HEK293T (cell line): Measurements from ENCODE around the gene ANKRD36.

Source experiments
- ARNT ChIP-seq: fragments of 450-650 bp; IDR thresholded peaks from 2 replicates; pipeline ENCODE4 v1.6.1; 2017; ENCODE audit warnings: mild to moderate bottlenecking
- BHLHE40 ChIP-seq: fragments of 450-650 bp; IDR thresholded peaks from 2 replicates; pipeline ENCODE4 v1.6.1; 2016; ENCODE audit warnings: mild to moderate bottlenecking, moderate library complexity, borderline replicate concordance
- CTBP1 ChIP-seq: fragments of 450-650 bp; IDR thresholded peaks from 2 replicates; pipeline ENCODE4 v1.6.1; 2016; ENCODE audit warnings: borderline replicate concordance
- ELF4 ChIP-seq: fragments of 450-650 bp; IDR thresholded peaks from 2 replicates; pipeline ENCODE4 v1.6.1; 2017; ENCODE audit warnings: antibody characterized with exemption
- FOXA1 ChIP-seq: fragments of 450-650 bp; IDR thresholded peaks from 2 replicates; pipeline ENCODE4 v1.6.1; 2016; ENCODE audit warnings: mild to moderate bottlenecking
- FOXM1 ChIP-seq: fragments of 450-650 bp; IDR thresholded peaks from 2 replicates; pipeline ENCODE4 v1.6.1; 2017; ENCODE audit warnings: mild to moderate bottlenecking, borderline replicate concordance
- HDGF ChIP-seq: fragments of 450-650 bp; IDR thresholded peaks from 2 replicates; pipeline ENCODE4 v1.6.1; 2017; ENCODE audit warnings: antibody characterized with exemption, borderline replicate concordance
- LEF1 ChIP-seq: fragments of 450-650 bp; IDR thresholded peaks from 2 replicates; pipeline ENCODE4 v1.6.1; 2017; ENCODE audit warnings: mild to moderate bottlenecking, borderline replicate concordance
- NFRKB ChIP-seq: fragments of 450-650 bp; IDR thresholded peaks from 2 replicates; pipeline ENCODE4 v1.6.1; 2016; ENCODE audit warnings: mild to moderate bottlenecking, moderate library complexity
- PKNOX1 ChIP-seq: fragments of 450-650 bp; IDR thresholded peaks from 2 replicates; pipeline ENCODE4 v1.6.1; 2016
- SP1 ChIP-seq: fragments of 450-650 bp; IDR thresholded peaks from 2 replicates; pipeline ENCODE4 v1.6.1; 2017
- SUZ12 ChIP-seq: fragments of 450-650 bp; IDR thresholded peaks from 2 replicates; pipeline ENCODE4 v1.6.1; 2016; ENCODE audit warnings: mild to moderate bottlenecking
- TARDBP ChIP-seq: fragments of 450-650 bp; IDR thresholded peaks from 2 replicates; pipeline ENCODE4 v1.6.1; 2016
- ZNF384 ChIP-seq: fragments of 450-650 bp; IDR thresholded peaks from 2 replicates; pipeline ENCODE4 v1.6.1; 2016

- no peak for TF ChIP-seq PKNOX1
- no peak for TF ChIP-seq FOXM1
- no peak for TF ChIP-seq NFRKB
- TF ChIP-seq SUZ12 = no peak
- TF ChIP-seq BHLHE40 = no peak
- no peak for TF ChIP-seq ARNT
- no peak for TF ChIP-seq SP1
- TF ChIP-seq TARDBP = no peak
- no peak for TF ChIP-seq LEF1
- TF ChIP-seq FOXA1 = no peak
- TF ChIP-seq CTBP1 = no peak
- TF ChIP-seq HDGF = no peak
- no peak for TF ChIP-seq ELF4
- no peak for TF ChIP-seq ZNF384
Measured at GRCh38 chr2:97067279-97068004, 45.5 kb upstream of the ANKRD36 start.
